Inflammatory macrophage treated with lipopolysaccharide for 4 hours (primary cell): ENCODE data around the gene RFLNA.
A peak's percentile ranks its signal among the peaks of the same experiment; 100 is the strongest.
"Not testable (repeated sequence)": the region's sequence is repeated elsewhere in the genome, so short reads cannot be mapped to it uniquely, and the experiment has no call there.

Source experiments
- DNase-seq: peaks from one replicate; pipeline ENCODE4 v3.0.0-alpha.2; 2020

Gene RFLNA

DNA sequence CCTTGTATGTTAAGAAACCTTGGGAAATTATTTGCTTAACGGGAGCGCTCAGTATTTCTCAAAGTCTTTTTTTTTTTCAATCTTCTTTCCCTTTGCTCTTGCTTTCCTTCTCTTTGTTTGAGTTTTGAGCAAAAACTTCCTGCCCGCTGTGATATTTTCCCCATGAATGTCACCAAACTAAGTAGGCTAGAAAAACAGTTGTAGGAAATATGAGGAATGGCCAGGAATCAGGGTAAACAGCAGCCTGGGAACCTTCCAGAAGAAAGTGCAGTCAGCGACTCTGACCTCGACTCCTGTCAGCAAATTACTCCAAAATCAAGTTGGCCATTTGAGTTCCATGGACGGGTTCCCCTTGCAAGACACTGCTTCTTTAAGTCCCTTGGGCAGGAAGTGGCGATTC is 11.6 kb upstream of the RFLNA start:
- DNase-seq = no peak

DNA sequence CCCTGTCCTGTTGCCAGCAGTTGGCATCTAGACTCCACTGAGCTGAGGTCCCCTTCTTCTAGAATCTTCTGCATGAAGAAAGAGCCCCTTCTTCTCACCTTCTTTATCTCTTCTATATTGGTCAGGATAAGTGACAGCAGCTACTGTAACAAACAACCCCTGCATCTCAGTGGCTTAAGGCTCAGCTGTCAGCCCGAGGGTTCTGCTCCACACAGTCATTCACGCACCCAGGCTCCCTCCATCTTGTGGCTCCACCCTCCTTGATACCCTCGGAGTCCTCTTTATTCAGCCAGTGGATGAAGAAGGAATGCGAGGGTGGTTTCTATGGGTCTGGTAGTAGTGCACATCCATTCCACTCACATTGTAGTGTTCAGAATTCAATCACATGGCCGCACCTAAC is 10.5 kb upstream of the RFLNA start:
- no peak for DNase-seq

- no peak for DNase-seq
Observed at GRCh38 chr12:124286414-124286813, 8.5 kb upstream of the RFLNA start.

- DNase-seq = no peak
Observed at GRCh38 chr12:124286971-124287370, 7.9 kb upstream of the RFLNA start.

DNA sequence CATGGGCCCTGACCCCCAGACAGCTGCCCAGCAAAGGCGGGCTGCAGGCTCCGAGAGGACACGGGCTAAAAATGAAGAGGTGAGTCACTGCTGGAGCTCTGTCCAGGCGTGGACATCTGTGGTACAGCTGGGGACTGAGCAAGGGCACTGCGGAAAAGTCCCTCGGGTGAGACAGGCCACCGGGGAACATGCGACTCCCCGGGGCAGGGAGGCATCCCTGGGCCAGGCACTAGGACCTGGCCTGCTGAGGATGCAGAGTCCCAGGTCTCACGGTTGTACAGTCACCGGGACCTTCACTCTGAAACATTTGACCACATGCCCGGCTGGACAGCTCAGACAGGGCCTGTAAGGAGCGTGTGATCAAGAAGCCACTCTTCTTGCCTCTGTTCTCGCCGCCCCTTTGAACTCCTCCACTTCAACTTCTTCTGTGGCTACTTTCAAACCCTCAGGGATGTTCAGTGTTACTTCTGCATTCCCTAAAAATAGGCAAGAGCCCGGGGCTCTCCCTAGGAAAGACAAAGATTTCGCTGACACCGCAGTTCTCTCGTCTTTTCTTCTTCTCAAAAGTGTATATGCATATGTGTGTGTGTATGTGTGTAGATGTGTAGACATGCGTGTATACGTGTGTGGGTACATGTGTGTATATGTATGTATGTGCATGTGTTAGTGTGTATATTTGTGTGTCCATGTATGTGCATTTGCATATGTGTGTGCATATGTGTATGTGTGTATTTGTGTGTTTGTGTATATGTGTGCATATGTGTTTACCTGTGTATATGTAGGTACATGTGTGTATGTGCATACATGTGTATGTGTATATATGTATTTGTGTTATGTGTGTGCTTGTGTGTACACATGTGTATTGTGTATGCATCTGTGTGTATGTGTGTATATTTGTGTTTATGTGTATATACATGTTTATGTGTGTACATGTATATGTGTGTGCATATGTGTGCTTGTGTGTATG is 5.0 kb upstream of the RFLNA start:
- peak; percentile 5 for DNase-seq

GRCh38 chr12:124292385-124292784 is 2.5 kb upstream of the RFLNA start:
- DNase-seq = no peak

DNA sequence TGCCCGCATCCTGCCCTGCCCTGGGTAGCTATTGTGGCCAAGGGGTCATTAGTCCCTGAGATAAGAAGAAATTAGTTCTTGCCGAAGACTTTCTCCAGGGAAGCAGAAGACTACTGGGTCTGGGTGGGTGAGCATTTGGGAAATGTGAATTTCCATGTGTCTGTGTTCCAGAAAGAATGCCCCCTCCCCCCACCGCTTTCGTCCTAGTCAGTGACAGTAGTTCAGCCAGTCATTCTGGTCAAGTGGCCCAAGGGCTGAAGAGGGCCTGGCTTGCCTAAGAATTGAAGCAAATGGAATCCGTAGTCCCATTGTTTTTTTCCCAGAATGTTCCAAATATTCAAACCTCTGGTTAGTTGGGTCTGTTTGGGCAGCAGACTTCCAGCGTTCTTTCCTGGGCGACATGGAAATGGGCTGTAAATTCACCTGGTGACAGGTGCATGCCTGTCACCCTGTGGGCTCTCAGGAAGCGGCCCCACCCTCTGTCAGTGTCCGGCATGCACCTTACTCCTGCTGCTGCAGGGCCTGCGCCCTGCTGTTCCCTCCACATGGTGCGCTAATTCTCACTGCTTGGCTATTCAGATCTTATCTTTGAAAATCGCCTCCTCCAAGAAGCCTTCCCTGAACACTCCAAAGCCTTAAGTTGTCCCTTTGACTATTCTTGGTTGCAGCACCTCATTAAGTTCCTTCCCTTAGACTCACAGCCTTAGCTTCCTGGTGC is 1.4 kb upstream of the RFLNA start:
- no peak for DNase-seq

DNA sequence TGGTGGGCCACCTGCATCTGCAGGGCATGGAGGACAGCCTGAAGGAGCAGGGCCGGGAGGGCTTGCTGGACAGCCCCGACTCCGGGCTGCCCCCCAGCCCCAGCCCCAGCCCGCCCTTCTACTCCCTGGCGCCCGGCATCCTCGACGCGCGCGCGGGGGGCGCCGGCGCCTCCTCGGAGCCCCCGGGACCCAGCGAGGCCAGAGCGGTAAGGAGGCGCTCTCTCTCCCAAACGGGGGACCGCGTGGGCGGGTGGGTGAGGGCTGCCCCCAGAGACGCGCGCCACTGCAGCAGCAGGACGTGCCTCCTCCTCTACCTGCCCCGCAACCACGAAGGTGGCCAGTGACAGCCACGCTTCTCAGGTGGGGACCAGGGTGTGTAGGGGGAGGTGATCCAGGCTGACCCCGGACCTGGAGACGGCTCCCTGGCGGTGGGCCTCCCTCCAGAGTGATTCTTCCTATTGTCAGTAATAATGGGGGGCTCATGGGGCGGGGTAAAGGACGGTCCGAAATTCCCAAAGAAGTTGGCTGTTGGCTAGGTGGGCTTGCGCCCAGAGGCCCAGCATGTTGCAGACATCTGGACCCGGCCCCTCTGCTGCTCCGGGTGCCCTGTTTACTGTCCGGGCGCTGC is 652 bp downstream of the RFLNA start:
- DNase-seq = no peak

DNA sequence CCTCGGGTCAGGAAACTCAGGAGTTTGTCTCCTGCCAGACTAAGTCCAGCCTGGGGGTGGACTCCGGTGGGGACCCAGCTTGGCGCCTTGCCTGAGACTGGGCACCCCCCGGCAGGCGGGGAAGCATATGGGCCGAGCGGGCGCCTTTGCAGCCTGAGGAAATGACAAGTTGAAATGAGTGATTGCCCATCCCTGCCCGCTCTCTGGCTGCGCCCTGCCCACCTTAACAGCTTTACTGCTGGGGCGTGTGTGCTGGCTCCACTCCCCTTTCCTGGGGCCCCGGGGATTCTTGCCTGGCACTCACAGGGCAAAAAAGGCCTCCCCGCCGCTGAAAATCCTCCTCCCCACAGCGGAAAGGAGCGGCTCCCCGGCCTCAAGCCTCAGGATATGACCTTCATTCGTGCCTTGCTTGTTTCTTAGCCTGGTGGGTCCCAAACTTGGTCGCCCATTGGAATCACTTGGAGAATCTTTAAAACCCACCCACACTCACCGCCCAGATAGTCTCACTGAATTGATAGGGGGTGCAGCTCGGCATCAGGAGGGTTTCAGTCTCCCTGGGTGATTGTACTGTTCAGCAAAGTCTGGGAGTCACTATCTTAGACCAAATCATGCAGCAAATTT is 1.5 kb downstream of the RFLNA start:
- no peak for DNase-seq

DNA sequence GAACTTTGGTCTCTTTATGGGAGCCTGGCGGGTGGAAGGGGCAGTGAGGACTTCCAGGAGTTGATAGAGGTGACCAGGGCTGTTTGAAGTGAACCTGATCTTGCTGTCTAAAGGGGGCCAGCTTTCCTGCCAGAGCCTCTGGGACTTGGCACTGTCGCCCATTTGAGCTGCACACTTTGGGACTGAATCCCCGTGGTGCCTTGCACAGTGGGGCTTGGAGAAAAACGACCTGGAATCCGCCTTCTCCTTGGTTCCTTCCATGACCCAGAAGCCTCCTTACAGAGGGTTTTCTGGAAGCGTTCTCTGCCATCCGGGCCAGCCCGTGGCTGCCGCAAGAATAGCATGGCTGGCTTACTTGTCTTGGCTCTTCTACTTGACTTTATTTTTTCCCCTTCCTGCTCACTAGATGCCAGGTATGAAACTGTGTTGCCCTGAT is 2.0 kb downstream of the RFLNA start:
- DNase-seq = no peak

GRCh38 chr12:124297389-124297788 is 2.5 kb downstream of the RFLNA start:
- no peak for DNase-seq

GRCh38 chr12:124297856-124298255 is 3.0 kb downstream of the RFLNA start:
- no peak for DNase-seq

DNA sequence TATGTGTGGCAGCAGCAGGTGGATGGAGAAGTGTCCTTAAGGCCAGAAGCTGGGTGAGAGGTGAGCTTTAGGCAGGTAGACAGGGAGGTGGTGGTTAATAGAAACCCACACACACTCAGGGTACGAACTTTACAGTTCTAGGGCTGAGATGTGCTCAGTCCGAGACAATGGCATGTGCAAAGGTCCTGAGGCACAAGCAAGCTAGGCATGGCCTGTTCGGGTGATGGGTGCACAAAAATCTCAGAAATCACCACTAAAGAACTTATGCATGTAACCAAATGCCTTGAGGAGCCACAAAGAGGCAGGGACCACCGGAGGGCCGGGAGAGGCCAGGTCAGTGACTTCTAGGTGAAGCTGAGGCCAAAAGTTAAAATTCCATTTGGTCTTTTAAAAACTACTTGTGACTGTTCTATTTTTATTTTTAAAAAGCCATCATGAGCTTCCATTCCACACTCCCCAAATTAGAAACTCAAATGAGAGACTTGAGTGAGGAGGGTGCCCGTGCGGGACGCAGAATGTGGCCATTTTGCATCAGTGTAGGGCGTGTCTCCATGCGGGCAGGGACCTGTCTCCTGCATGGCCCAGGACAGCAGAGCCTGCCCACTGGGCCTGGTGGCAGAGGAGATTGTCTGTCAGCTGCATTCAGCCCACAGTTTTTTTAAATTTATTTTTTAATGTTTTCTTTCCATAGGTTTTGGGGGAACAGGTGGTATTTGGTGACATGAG is 4.0 kb downstream of the RFLNA start:
- DNase-seq = no peak

GRCh38 chr12:124299628-124300388 is 4.9 kb downstream of the RFLNA start:
- DNase-seq = no peak

- not testable (repeated sequence) for DNase-seq
Observed at GRCh38 chr12:124300657-124301056, 5.8 kb downstream of the RFLNA start.

DNA sequence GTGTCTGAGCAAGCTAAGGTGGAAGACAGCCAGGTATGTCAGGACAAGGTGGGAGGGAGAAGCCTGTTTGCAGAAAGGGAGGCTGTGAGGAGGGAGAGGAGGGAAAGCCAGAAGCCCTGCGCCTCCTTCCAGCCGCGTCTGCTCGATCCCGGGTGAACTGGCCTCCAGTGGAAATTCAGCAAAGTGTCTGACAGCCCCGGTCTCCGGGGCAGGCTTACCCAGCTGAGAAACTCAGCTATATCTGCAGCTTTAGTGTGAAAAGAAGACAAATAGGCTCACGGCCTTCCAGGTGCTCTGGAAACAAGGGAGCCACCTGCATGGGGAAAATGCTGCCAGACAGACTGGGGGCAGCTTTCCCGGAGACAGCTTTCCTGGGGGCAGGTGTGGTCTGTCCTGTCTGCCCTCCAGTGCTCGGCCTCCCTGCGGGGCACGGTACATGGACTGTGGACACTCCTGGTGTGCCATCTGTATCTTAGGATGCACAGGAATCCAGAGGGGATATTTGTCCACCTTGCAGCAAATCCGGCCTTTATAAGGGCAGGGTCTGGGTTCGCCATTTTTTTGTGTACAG is 6.3 kb downstream of the RFLNA start:
- DNase-seq = no peak

GRCh38 chr12:124302241-124302806 is 7.4 kb downstream of the RFLNA start:
- no peak for DNase-seq

GRCh38 chr12:124302807-124303578 is 8.1 kb downstream of the RFLNA start:
- no peak for DNase-seq

DNA sequence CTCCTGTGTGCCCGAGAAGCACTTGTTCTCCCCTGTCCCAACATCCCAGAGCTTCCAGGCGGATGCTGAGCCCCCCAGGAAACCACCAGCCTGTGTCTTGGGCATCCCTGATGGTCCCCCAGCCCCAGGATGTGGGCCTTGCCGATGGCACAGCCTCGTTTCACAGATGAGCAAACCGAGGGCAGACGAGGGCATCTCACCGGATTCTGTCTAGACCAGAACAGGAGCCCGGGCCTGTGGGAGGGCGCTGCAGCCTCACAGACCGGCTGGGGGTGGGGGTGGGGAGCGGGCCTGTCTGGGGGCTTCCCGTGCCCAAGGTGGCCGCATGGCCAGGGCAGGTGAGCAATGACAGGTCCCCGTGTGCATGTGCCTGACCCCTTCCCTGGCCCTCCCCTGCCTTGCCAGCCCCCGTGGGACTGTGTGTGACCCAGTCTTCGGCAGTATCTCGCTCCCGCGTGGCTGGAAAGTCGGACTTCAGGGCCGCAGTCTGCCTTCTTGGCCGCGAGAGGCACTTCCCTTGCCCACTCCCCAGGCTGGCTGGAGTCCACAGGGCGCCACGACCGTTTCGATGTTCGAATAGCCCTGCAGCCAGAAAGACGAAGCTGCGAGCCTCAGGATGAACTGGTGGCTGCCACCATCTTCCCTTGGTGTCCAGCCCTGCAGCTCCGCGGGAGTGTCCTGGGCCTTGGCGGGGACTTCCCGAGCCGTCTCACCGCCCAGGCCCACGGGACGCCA is 8.9 kb downstream of the RFLNA start:
- DNase-seq = no peak
